ENCODE results near the gene NRP2. TPM values are rescaled to one million over a fixed set of nuclear protein-coding genes. Genes with fewer than 3 reads are reported as not detected.

NRP2 gene
- total and polyA plus RNA-seq, 2 donors (not counting 1 experiment from before 2014, with no cell fraction given): 1.8 to 6.8 TPM

- ATAC-seq (ENCODE audit: low read depth): no peak
- no peaks in the 10 kb centered on the region for H3K27me3 ChIP-seq (replicated peaks in 1 of 4; ENCODE audit: control extremely low read depth in 1 of 4, control insufficient read depth in 3 of 4, insufficient read depth in 4 of 4, low read length in 3 of 4)
- 94% methylated on average over 19 of the region's 20 CpGs for WGBS (ENCODE audit: insufficient coverage)
- H3K36me3 ChIP-seq (replicated peaks in 1 of 2; ENCODE audit: control extremely low read depth in 1 of 2, control insufficient read depth in 1 of 2, extremely low read depth in 1 of 2, insufficient read depth in 2 of 2, low read length in 1 of 2): no peaks in the 10 kb centered on the region
- H3K4me1 ChIP-seq (ENCODE audit: control insufficient read depth in 2 of 2, insufficient read depth in 2 of 2, low read length in 2 of 2): peaks cover 31 to 34% of the 10 kb centered on the region in 2 donors
- Mint-ChIP-seq H3K4me3 (no peak overlapping the region), H3K27me3 (no peaks in the 10 kb centered on the region), H3K4me1 (peaks cover 32% of the 10 kb centered on the region), H3K9me3 (ENCODE audit: insufficient read depth) (no peaks in the 10 kb centered on the region), H3K27ac (no peak overlapping the region)
- H4K20me1 ChIP-seq (ENCODE audit: control insufficient read depth, insufficient read depth, low read length, poor library complexity, severe bottlenecking): no peaks in the 10 kb centered on the region
- H3K9me3 ChIP-seq (ENCODE audit: control extremely low read depth in 1 of 3, control insufficient read depth in 2 of 3, insufficient read depth in 1 of 3, low read length in 2 of 3): no peaks in the 10 kb centered on the region
- DNase-seq: no peak
- intact Hi-C loops (cut with micrococcal nuclease): no loop called here
- no peaks in the 10 kb centered on the region for H3K79me2 ChIP-seq (ENCODE audit: control insufficient read depth, insufficient read depth, low read length)
- H3K4me3 ChIP-seq (ENCODE audit: control extremely low read depth in 1 of 5, extremely low read depth in 1 of 5, insufficient read depth in 1 of 5, low read depth in 2 of 5, low read length in 4 of 5): no peak overlapping the region
- no peak overlapping the region for H3K27ac ChIP-seq (ENCODE audit: low read length in 2 of 2)
- H2AFZ ChIP-seq (ENCODE audit: insufficient read depth, low read depth, low read length, poor library complexity, severe bottlenecking): no peak overlapping the region
- CTCF ChIA-PET: no interaction called here
- no peak overlapping the region for H3K9ac ChIP-seq (ENCODE audit: low read length)
- no peak for TF ChIP-seq EZH2 (IDR thresholded peaks at IDR 0.05; ENCODE audit: borderline replicate concordance, insufficient read depth, low read depth, low read length, poor library complexity, severe bottlenecking)
- TF ChIP-seq CTCF (IDR thresholded peaks at IDR 0.05): no peak
- H3K4me2 ChIP-seq (replicated peaks; ENCODE audit: low read depth, low read length, poor library complexity, severe bottlenecking): no peak overlapping the region
- POLR2A ChIA-PET: interaction anchor here (0.8 kb wide), 1 partner anchor 11 kb away, joined by 4 read pairs; no protein-coding TSS in a partner anchor
Observed at GRCh38 chr2:205715831-205716525, 33.7 kb downstream of the NRP2 start.

- ChIA-PET CTCF (interaction anchor here (1.5 kb wide), 1 partner anchor 38 kb away, joined by 4 read pairs; no protein-coding TSS in a partner anchor), POLR2A (interaction anchor here (0.8 kb wide), 1 partner anchor 12 kb away, joined by 4 read pairs; no protein-coding TSS in a partner anchor)
- Histone ChIP-seq H3K4me1 (ENCODE audit: control insufficient read depth in 2 of 2, insufficient read depth in 2 of 2, low read length in 2 of 2) (peaks cover 37 to 44% of the 10 kb centered on the region in 2 donors), H3K79me2 (ENCODE audit: control insufficient read depth, insufficient read depth, low read length) (no peaks in the 10 kb centered on the region), H3K4me2 (replicated peaks; ENCODE audit: low read depth, low read length, poor library complexity, severe bottlenecking) (no peak overlapping the region), H3K4me3 (ENCODE audit: control extremely low read depth in 1 of 5, extremely low read depth in 1 of 5, insufficient read depth in 1 of 5, low read depth in 2 of 5, low read length in 4 of 5) (no peak overlapping the region), H3K9ac (ENCODE audit: low read length) (no peak overlapping the region), H3K9me3 (ENCODE audit: control extremely low read depth in 1 of 3, control insufficient read depth in 2 of 3, insufficient read depth in 1 of 3, low read length in 2 of 3) (no peaks in the 10 kb centered on the region), H3K27me3 (replicated peaks in 1 of 4; ENCODE audit: control extremely low read depth in 1 of 4, control insufficient read depth in 3 of 4, insufficient read depth in 4 of 4, low read length in 3 of 4) (no peaks in the 10 kb centered on the region), H3K36me3 (replicated peaks in 1 of 2; ENCODE audit: control extremely low read depth in 1 of 2, control insufficient read depth in 1 of 2, extremely low read depth in 1 of 2, insufficient read depth in 2 of 2, low read length in 1 of 2) (no peaks in the 10 kb centered on the region), H4K20me1 (ENCODE audit: control insufficient read depth, insufficient read depth, low read length, poor library complexity, severe bottlenecking) (no peaks in the 10 kb centered on the region), H3K27ac (ENCODE audit: low read length in 2 of 2) (no peak overlapping the region), H2AFZ (ENCODE audit: insufficient read depth, low read depth, low read length, poor library complexity, severe bottlenecking) (no peak overlapping the region)
- DNase-seq (no peak), ATAC-seq (ENCODE audit: low read depth) (no peak)
- intact Hi-C loops (cut with micrococcal nuclease): no loop called here
- WGBS (ENCODE audit: insufficient coverage): 84% methylated on average over 5 of the region's 10 CpGs
- H3K4me3 Mint-ChIP-seq: no peak overlapping the region
- H3K9me3 Mint-ChIP-seq (ENCODE audit: insufficient read depth): no peaks in the 10 kb centered on the region
- peaks cover 40% of the 10 kb centered on the region for H3K4me1 Mint-ChIP-seq
- peak overlapping the region; percentile 53 for H3K27ac Mint-ChIP-seq
- no peaks in the 10 kb centered on the region for H3K27me3 Mint-ChIP-seq
- TF ChIP-seq CTCF (IDR thresholded peaks at IDR 0.05) (no peak), EZH2 (IDR thresholded peaks at IDR 0.05; ENCODE audit: borderline replicate concordance, insufficient read depth, low read depth, low read length, poor library complexity, severe bottlenecking) (no peak)
Observed at GRCh38 chr2:205717175-205717846, 35.0 kb downstream of the NRP2 start.

Data from B cell (primary cell).